HepG2 (cell line): ENCODE data around the gene POC1A.

Source experiments
- CHCHD3 ChIP-seq: sonication (generic); formaldehyde crosslinking; IDR thresholded peaks from 2 replicates; pipeline ENCODE4 v1.8.0; 2022; ENCODE audit warnings: mild to moderate bottlenecking, missing genetic modification reagents, moderate library complexity
- SMC3 ChIP-seq: IDR thresholded peaks from 2 replicates; pipeline ENCODE4 v1.6.1; 2011; ENCODE audit warnings: low read length, improper control_type of control experiment
- ZKSCAN8 ChIP-seq: IDR thresholded peaks from 2 replicates; pipeline ENCODE4 v1.6.1; 2016; ENCODE audit warnings: borderline replicate concordance, missing genetic modification reagents, missing compliant biosample characterization
- TF ChIP-seq, protein P1 (sequence below): sonication (generic); formaldehyde crosslinking; IDR thresholded peaks from 2 replicates; pipeline ENCODE4 v1.4.0; 2020; ENCODE audit warnings: mild to moderate bottlenecking, missing genetic modification reagents
- TF ChIP-seq, protein P2 (sequence below): sonication (generic); formaldehyde crosslinking; IDR thresholded peaks from 2 replicates; pipeline ENCODE4 v1.4.0; 2020; ENCODE audit warnings: missing genetic modification reagents, mild to moderate bottlenecking, borderline replicate concordance

DNA sequence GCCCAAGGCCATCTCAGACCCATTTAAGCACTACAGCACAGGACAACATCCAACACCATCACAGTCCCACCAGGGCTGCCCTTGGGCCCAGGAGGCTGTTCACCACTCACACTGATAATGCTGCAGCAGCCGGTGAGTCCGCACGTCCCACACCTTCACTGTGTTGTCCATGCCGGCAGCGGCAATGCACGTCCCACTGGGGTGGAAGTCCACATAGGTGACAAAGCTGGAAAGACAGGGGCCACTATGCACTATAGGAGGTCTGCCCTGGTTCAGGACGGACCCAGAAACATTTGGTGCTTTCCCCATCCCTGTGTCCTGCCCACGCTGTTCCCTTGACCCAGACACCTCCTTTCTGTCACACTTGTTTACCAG is 8.5 kb downstream of the POC1A start:
- TF ChIP-seq CHCHD3 (no peak), SMC3 (no peak), ZKSCAN8 (CRISPR knock-in tag) (no peak)
- TF ChIP-seq, protein P1, sequence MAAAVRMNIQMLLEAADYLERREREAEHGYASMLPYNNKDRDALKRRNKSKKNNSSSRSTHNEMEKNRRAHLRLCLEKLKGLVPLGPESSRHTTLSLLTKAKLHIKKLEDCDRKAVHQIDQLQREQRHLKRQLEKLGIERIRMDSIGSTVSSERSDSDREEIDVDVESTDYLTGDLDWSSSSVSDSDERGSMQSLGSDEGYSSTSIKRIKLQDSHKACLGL (CRISPR knock-in tag): no peak
- TF ChIP-seq, protein P2, sequence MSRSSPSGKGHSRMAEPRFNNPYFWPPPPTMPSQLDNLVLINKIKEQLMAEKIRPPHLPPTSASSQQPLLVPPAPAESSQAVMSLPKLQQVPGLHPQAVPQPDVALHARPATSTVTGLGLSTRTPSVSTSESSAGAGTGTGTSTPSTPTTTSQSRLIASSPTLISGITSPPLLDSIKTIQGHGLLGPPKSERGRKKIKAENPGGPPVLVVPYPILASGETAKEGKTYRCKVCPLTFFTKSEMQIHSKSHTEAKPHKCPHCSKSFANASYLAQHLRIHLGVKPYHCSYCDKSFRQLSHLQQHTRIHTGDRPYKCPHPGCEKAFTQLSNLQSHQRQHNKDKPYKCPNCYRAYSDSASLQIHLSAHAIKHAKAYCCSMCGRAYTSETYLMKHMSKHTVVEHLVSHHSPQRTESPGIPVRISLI: no peak
